GM12892 (cell line): ENCODE measurements around the gene TPD52L1.

Experiments
- POLR2A ChIP-seq: IDR thresholded peaks from 2 replicates; pipeline ENCODE4 v1.6.1; 2011; ENCODE audit warnings: low read depth, low read length, control low read depth
- POLR2AphosphoS5 ChIP-seq: IDR thresholded peaks from 2 replicates; pipeline ENCODE4 v1.6.1; 2011; ENCODE audit warnings: low read depth, low read length, control low read depth

GRCh38 chr6:125210667-125211066 is 57.1 kb downstream of the TPD52L1 start:
- TF ChIP-seq POLR2A (no peak), POLR2AphosphoS5 (no peak)
